Activated CD8-positive, alpha-beta memory T cell treated with anti-CD3 and anti-CD28 coated beads, Interleukin-2, amount 50 U/mL, for 1 hour (primary cell): ENCODE measurements around the gene NOL12.
"Not testable (repeated sequence)": the region's sequence is repeated elsewhere in the genome, so short reads cannot be mapped to it uniquely, and the experiment has no call there.

Experiments used
- DNase-seq: peaks from one replicate; pipeline ENCODE4 v3.0.0-alpha.2; 2020; ENCODE audit errors: extremely low read depth

The NOL12 gene

GRCh38 chr22:37686002-37686982 lies at the start of gene NOL12:
Gene NOL12 (plus strand): TSS chr22:37686343. CDS start chr22:37686393, 50 bp downstream.
- peak; percentile 39 for DNase-seq

GRCh38 chr22:37636949-37637273 lies 49.2 kb upstream of the NOL12 start:
- no peak for DNase-seq

GRCh38 chr22:37638391-37639069 lies 47.6 kb upstream of the NOL12 start:
- DNase-seq: no peak

DNA sequence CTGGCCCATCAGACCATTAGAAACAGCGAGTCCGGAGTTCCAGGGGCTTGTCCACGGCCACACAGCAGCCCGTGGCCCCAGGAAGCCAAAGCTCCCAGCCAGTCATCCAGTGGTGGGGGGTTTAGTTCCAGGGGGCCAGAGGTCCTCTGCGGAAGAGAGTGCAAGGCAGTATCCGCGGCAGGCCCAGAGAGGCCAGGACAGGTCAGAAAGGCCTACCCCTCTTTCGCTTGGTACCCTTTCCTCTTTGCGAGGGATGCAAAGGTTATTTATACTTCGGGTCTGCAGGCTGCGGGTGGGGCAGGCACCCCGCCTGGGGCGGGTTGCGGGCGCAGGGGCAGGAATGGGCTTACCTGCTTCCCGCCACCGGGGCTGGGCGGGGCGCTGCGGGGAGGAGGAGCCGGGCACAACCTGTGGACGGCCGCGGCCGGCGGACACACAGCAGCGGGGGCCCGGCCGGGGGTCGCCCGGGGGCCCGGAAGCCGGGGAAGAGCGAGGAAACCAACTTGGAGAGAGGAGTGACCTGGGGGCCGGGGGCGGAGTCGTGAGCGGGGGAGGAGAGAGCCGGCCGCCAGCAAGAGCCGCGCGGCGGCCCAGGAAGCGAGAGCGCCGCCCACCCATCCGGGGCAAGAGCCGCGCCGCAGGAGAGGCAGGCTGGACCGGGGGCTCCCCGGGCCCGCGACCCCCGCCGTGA lies 46.9 kb upstream of the NOL12 start, which contains the start of gene SH3BP1:
TSS of gene SH3BP1 (plus strand) at position 600 of the 691 bp plus-strand sequence. CDS start 119 bp downstream, outside the sequence.
- no peak for DNase-seq

- no peak for DNase-seq
These were observed 46.2 kb upstream of the NOL12 start for GRCh38 chr22:37639771-37640590.

DNA sequence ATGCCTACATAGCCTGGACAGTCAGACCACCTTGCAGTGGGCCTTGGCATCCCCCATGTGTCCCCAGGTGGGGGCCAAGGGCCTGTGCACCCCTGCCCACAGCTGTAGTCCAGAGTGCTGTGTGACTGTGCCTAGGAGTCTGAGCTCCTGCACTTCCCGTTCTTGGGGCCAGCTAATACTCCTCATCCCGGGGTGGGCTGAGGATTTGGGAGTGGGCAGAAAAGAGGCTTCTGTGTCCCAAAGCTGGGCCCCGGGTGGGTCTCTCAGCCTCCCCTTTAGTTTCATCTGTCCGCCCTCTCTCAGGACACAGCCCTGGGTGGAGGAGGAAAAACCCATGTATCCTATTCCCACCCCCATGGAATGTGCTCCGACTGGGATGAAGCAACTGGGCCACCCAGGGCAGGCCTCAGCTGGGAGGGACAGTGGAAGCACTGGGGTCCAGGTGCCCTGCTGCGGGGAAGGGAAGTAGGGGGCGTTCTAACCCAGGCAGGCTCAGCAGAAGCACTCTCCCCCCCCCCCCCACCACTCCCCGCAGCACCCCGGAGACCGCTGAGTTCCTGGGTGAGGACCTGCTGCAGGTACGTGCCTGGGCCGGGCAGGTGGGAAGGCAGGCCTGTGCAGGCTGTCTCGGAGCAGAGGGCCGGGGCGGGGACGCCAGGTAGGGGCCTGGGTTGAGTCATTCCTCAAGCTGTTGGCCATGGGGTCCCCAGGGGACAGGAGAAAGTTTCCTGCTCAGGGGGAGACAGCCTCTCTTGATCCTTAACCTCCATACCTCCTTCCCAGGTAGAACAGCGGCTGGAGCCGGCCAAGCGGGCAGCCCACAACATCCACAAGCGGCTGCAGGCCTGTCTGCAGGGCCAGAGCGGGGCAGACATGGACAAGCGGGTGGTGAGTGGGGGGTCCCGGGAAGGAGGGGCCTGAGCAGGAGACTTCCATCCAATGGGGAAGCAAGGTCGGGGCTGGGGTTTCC lies 45.3 kb upstream of the NOL12 start:
- no peak for DNase-seq

GRCh38 chr22:37641561-37641949 lies 44.6 kb upstream of the NOL12 start:
- no peak for DNase-seq

DNA sequence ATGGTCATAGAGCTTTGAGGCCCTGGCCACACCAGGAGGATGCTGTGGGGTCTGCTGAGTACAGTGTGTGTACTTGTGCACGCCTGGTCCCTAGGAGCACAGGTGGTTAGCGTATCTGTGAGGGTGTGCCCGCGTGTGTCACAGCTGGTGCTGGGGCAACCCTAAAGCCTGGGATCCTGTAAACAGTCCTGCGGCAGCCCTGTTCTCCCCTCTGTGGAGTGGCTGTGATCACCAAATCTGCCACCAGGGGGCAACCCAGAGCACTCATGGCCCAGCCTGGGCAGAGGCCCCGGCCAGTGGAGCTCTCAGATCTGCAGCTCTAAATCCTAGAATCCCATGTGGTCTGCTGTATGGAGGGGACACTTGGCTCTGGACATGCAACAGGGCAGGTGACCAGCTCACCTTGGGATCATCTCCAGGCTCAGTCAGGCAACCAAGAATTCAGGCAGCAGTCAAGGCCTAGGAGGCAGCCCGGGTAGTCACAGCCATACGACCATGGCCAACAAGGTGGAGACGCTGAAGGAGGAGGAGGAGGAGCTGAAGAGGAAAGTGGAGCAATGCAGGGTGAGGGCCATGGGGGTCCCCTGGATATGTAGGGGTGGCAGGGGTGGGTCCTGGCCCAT lies 42.8 kb upstream of the NOL12 start:
- DNase-seq: peak; percentile 55

DNA sequence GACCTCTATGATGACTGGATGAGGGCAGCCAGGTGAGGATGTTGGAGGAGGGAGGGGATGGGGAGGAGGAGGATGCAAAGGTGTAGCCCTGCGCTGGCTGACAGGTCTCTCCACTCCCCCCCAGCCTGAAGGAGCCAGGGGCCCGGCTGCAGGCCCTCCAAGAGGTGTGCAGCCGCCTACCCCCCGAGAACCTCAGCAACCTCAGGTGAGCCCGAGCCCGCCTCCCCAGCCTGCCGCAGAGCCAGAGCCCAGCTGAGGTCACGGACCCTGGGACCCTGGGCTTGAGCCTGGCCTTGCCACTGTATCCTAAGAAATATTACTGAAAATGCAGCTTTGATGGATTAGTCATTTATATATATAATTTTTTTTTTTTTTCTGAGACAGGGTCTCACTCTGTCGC lies 38.8 kb upstream of the NOL12 start:
- no peak for DNase-seq

- DNase-seq: no peak
These were observed 38.2 kb upstream of the NOL12 start for GRCh38 chr22:37647928-37648327.

DNA sequence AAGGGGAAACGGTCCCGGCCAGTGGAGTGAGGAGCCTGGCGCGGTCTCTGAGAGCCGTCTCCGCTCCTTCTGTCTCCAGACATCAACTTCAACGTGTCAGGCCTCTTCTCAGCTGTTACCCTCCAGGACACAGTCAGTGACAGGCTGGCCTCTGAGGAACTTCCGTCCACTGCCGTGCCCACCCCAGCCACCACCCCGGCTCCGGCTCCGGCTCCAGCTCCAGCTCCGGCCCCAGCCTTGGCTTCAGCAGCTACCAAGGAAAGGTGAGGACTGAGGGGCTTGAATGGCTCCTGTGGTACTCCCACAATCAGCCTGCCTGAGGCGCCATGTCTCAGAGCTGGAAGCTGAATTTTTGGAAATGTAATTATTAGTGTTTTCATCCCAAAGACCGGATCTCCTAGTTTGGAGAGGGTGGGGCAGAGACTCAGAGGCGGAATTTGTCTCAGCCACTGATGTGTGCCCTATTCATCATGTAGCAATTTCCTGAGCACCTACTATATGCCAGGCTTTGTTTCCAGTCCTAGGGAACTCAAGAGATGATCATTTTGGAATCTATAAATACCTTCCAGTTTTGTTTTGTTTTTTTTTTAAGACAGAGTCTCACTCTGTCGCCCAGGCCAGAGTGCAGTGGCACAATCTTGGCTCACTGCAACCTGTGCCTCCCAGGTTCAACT lies 35.5 kb upstream of the NOL12 start:
- DNase-seq: no peak

GRCh38 chr22:37654563-37655251 lies 31.4 kb upstream of the NOL12 start:
- DNase-seq: no peak

GRCh38 chr22:37655252-37655563 lies 30.9 kb upstream of the NOL12 start:
- no peak for DNase-seq

- not testable (repeated sequence) for DNase-seq
These were observed 29.6 kb upstream of the NOL12 start for GRCh38 chr22:37656583-37656982.

GRCh38 chr22:37657590-37658132 lies 28.5 kb upstream of the NOL12 start:
- no peak for DNase-seq

GRCh38 chr22:37658133-37659065 lies 27.7 kb upstream of the NOL12 start, which contains the start of gene PDXP:
Gene PDXP (plus strand): TSS chr22:37658723. CDS start chr22:37658783, 60 bp downstream.
- peak; percentile 91 for DNase-seq
